Lower leg skin (tissue), 3 donors: ENCODE results near the gene ACACA.

Experiments used
- CTCF ChIP-seq, 3 donors: fragments of 450-650 bp; IDR thresholded peaks; one replicate each; pipeline ENCODE4 v1.5.1; 2016; ENCODE audit warnings: antibody characterized with exemption in 3 of 3, mild to moderate bottlenecking in 3 of 3, moderate library complexity in 2 of 3
- POLR2A ChIP-seq, 2 donors: fragments of 450-650 bp; IDR thresholded peaks; one replicate each; pipeline ENCODE4 v1.6.1; 2016 to 2017; ENCODE audit warnings: antibody characterized with exemption in 2 of 2, mild to moderate bottlenecking in 1 of 2, moderate library complexity in 1 of 2

DNA sequence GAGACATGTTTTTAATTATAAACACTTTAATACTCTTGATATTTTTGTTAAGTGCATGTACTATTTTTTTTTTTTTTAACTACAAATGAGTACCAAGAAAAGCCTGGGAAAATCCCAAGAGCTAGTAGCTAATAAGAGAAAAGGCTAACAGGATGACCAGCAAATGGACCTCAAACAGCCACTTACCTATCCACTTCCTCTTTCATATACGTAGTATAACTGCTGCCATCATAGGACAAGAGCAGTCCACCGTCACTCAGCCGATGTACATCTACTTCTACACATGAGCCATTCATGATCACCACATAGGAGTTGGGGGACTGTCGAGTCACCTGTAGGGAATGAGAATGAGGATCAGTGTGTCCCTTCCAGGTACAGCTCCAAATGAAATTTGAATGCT is 158.8 kb downstream of the ACACA start:
- TF ChIP-seq CTCF (IDR thresholded peaks at IDR 0.05) = no peak
- TF ChIP-seq POLR2A (IDR thresholded peaks at IDR 0.05) = no peak
